Breast epithelium (tissue), 4 donors: ENCODE data around the gene LHCGR. TPM values are rescaled to one million over a fixed set of nuclear protein-coding genes. Genes with fewer than 3 reads are reported as not detected.
"Not testable (repeated sequence)": the region's sequence is repeated elsewhere in the genome, so short reads cannot be mapped to it uniquely, and the experiment has no call there.

Source experiments
- DNase-seq, 2 donors: peaks; one replicate each; pipeline ENCODE4 v3.0.0-alpha.2; 2019; ENCODE audit warnings: low spot score in 2 of 2
- H3K27ac ChIP-seq, 2 donors: fragments of 200-600 bp; sonication (generic) in 1 of 2; one replicate each; pipeline ENCODE4 v1.5.1; 2016 to 2019; ENCODE audit warnings: mild to moderate bottlenecking in 1 of 2
- H3K27me3 ChIP-seq, 2 donors: fragments of 200-600 bp; sonication (generic) in 1 of 2; one replicate each; pipeline versions ENCODE4 v1.5.1 to v1.6.0; 2017 to 2019; ENCODE audit warnings: control low read depth in 1 of 2, mild to moderate bottlenecking in 1 of 2
- H3K36me3 ChIP-seq: fragments of 200-600 bp; one replicate; pipeline ENCODE4 v1.5.1; 2019
- H3K4me1 ChIP-seq, 2 donors: fragments of 200-600 bp; sonication (generic); one replicate each; pipeline ENCODE4 v1.5.1; 2016 to 2019; ENCODE audit warnings: control low read depth in 1 of 2
- H3K4me3 ChIP-seq, 3 donors: fragments of 200-600 bp; sonication (generic); 1 replicate in 2 of 3; 2 replicates in 1 of 3; pipeline ENCODE4 v1.5.1; 2016 to 2019; ENCODE audit warnings: mild to moderate bottlenecking in 3 of 3, moderate library complexity in 2 of 3
- H3K9me3 ChIP-seq, 2 donors: fragments of 200-600 bp; sonication (generic) in 1 of 2; one replicate each; pipeline ENCODE4 v1.5.1; 2016 to 2019; ENCODE audit warnings: control low read depth in 1 of 2
- POLR2A ChIP-seq: fragments of 450-650 bp; IDR thresholded peaks from one replicate; pipeline ENCODE4 v1.6.1; 2016; ENCODE audit warnings: antibody characterized with exemption, mild to moderate bottlenecking, moderate library complexity
- POLR2AphosphoS5 ChIP-seq, 3 donors: sonication (generic); formaldehyde crosslinking; IDR thresholded peaks; one replicate each; pipeline ENCODE4 v1.6.1; 2017; ENCODE audit warnings: antibody characterized with exemption in 3 of 3
- intact Hi-C: fragments of 100-400 bp; cut with DNase I; formaldehyde crosslinking; loops from one replicate; pipeline ENCODE4 v1.15.1; 2023; ENCODE audit warnings: low total_unique reads
- total RNA-seq, 3 donors: library from RNA; depleted of rRNA; stranded (reverse); fragments of >200 nt; gene quantifications; one replicate each; pipeline ENCODE4 v1.1.0, GENCODE V29; 2016
- TF ChIP-seq, protein P1 (sequence below), 3 donors: fragments of 450-650 bp; IDR thresholded peaks; one replicate each; pipeline ENCODE4 v1.5.1; 2016 to 2017; ENCODE audit warnings: antibody characterized with exemption in 3 of 3, mild to moderate bottlenecking in 3 of 3, moderate library complexity in 3 of 3

LHCGR gene
- total RNA-seq, 3 donors from 2014 or later = 0.29 to 0.66 (median 0.64) TPM

DNA sequence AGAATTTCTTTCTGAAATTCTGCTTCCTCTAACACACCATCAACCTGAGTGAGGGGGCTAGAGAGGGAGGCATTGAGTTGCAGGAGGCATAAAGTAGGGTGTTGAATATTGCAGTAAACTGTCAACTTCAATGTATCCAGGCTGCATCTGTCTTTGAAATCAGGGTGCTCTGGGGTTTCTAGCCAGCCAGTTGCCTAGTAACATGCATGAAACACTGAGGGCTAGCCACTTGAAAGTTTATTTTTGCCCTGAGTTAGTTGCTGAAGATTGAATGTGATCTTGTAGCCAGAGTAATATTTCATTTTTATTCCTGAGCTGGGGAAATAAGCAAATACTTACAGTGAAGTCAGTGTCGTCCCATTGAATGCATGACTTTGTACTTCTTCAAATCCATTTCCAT is 41.9 kb downstream of the LHCGR start:
- Histone ChIP-seq H3K4me3 (no peak overlapping the region), H3K36me3 (no peaks in the 10 kb centered on the region), H3K27me3 (no peaks in the 10 kb centered on the region), H3K9me3 (no peaks in the 10 kb centered on the region), H3K4me1 (no peaks in the 10 kb centered on the region), H3K27ac (no peak overlapping the region)
- no peak for TF ChIP-seq POLR2A
- TF ChIP-seq, protein P1, sequence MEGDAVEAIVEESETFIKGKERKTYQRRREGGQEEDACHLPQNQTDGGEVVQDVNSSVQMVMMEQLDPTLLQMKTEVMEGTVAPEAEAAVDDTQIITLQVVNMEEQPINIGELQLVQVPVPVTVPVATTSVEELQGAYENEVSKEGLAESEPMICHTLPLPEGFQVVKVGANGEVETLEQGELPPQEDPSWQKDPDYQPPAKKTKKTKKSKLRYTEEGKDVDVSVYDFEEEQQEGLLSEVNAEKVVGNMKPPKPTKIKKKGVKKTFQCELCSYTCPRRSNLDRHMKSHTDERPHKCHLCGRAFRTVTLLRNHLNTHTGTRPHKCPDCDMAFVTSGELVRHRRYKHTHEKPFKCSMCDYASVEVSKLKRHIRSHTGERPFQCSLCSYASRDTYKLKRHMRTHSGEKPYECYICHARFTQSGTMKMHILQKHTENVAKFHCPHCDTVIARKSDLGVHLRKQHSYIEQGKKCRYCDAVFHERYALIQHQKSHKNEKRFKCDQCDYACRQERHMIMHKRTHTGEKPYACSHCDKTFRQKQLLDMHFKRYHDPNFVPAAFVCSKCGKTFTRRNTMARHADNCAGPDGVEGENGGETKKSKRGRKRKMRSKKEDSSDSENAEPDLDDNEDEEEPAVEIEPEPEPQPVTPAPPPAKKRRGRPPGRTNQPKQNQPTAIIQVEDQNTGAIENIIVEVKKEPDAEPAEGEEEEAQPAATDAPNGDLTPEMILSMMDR (IDR thresholded peaks at IDR 0.05) = no peak
- TF ChIP-seq POLR2AphosphoS5 (IDR thresholded peaks at IDR 0.05) = no peak
- DNase-seq = no peak
- intact Hi-C loops = loop anchor here (5.0 kb wide), 1 partner anchor 196 kb away; no protein-coding TSS in a partner anchor

DNA sequence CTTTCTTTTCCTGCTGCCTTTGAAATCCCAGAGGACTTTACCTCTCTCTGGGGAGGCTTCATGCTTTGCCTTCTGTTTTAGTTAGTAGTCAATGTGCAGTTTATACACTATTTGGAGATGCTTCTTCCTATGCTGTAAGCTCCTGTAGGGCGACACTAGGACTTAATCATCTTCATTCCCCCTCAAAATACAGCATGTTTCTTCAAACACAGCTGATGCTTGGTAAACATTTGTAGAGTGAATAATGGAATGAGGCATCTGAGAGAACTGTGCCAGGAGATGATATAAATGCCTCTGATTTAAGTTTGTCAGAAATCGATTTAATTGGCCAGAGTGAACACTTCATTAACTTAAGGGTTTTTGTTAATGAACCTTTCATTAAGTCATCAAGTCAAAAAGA is 43.4 kb downstream of the LHCGR start:
- DNase-seq = no peak
- Histone ChIP-seq H3K9me3 (no peaks in the 10 kb centered on the region), H3K27ac (no peak overlapping the region), H3K4me3 (no peak overlapping the region), H3K27me3 (no peaks in the 10 kb centered on the region), H3K36me3 (no peaks in the 10 kb centered on the region), H3K4me1 (no peaks in the 10 kb centered on the region)
- intact Hi-C loops = loop anchor here (5.0 kb wide), 1 partner anchor 195 kb away; no protein-coding TSS in a partner anchor
- TF ChIP-seq, protein P1 (IDR thresholded peaks at IDR 0.05) = no peak
- TF ChIP-seq POLR2AphosphoS5 (IDR thresholded peaks at IDR 0.05) (no peak), POLR2A (no peak)

DNA sequence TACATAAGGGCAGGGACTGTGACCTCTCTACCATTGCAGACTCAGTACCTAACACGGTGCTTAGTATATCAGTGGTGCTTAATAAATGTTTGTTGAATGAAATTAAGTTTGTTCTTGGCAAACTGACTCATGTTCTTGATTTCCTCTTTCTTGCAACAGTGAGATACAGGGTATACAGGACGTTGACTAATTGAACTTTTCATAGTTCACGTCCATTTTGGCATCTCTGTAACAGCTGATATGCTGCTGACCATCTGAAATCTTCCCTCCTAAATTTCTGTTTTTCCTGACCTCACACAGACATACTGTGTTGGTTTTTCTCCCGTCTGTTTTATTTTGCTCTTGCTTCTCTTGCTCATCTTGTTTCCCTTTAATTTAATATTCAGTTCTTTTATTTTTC is 44.2 kb downstream of the LHCGR start:
- no peak for DNase-seq
- H3K9me3 ChIP-seq = no peaks in the 10 kb centered on the region
- H3K27ac ChIP-seq = no peak overlapping the region
- TF ChIP-seq, protein P1 (IDR thresholded peaks at IDR 0.05) = no peak
- TF ChIP-seq POLR2AphosphoS5 (IDR thresholded peaks at IDR 0.05) (no peak), POLR2A (no peak)
- H3K4me3 ChIP-seq = no peak overlapping the region
- intact Hi-C loops = loop anchor here (5.0 kb wide), 1 partner anchor 194 kb away; no protein-coding TSS in a partner anchor
- no peaks in the 10 kb centered on the region for H3K27me3 ChIP-seq
- H3K4me1 ChIP-seq = no peaks in the 10 kb centered on the region
- no peaks in the 10 kb centered on the region for H3K36me3 ChIP-seq

DNA sequence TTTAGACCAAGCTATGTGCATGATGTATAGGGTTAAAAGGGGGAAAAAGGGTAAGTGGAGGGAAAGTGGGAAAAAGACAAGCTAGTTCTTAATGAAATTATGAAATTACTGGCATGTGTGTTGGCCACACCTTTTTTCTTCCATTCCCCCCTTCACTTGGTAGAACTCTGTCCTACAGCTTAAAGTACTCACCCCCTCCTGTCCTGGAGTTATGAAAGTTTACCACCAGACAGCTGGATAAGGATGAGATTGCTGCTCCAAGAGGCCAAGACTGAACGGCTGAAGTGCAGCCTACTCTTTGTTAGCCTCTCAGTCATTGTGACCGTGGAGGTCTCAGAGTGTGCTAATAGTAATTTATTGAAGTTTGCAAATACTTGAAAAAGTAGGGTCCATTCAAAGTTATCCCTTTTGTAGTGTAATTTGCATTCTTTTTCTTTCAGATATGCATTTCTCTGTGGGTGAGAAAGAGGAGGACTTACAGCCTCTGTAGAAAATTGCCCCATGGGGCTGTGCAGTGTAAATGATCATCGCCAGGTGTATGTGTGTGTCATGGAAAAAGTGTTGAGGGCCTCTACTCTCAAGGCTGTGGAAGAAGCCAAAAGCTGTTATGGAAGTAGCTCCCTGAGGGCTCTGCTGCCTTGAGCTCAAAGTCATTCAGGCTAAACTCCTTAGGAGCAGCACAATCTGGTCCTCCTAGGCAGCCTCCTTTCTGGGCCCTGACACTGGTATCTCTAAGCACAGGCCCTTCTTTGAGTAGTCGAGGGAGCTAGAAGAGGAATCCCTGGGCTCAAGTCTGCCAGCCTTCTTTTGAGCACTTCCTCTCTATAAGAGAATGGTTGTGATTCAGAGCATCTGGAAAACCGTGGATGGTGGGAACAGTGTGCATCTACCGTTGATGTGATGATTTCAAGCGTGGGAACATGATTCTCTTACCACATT is 46.2 kb downstream of the LHCGR start:
- no peak overlapping the region for H3K4me3 ChIP-seq
- no peaks in the 10 kb centered on the region for H3K9me3 ChIP-seq
- H3K4me1 ChIP-seq = no peaks in the 10 kb centered on the region
- intact Hi-C loops = loop anchor here (5.0 to 10.0 kb wide), 2 partner anchors 192 to 705 kb away; no protein-coding TSS in a partner anchor
- H3K27ac ChIP-seq = no peak overlapping the region
- no peaks in the 10 kb centered on the region for H3K36me3 ChIP-seq
- no peaks in the 10 kb centered on the region for H3K27me3 ChIP-seq
- no peak for TF ChIP-seq POLR2A
- TF ChIP-seq POLR2AphosphoS5 (IDR thresholded peaks at IDR 0.05) = no peak
- TF ChIP-seq, protein P1 (IDR thresholded peaks at IDR 0.05) = no peak
- no peak for DNase-seq

DNA sequence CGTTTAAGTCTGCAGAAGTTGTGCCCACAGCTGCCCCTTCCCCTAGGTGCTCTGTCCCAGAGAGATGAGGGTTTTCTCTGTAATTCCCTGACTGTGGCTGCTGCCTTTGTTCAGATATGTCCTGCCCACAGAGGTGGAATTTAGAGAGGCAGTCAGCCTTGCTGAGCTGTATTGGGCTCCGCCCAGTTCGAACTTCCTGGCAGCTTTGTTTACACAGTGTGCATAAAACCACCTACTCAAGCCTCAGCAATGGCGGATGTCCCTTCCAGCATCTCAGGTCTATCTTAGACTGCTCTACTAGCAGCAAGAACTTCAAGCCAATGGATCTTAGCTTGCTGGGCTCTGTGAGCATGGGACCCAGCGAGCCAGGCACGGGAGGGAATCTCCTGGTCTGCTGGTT is 48.1 kb downstream of the LHCGR start:
- Histone ChIP-seq H3K9me3 (no peaks in the 10 kb centered on the region), H3K4me1 (no peaks in the 10 kb centered on the region), H3K4me3 (no peak overlapping the region), H3K27ac (no peak overlapping the region), H3K27me3 (no peaks in the 10 kb centered on the region), H3K36me3 (no peaks in the 10 kb centered on the region)
- no peak for DNase-seq
- TF ChIP-seq, protein P1 (IDR thresholded peaks at IDR 0.05) = no peak
- TF ChIP-seq POLR2A (no peak), POLR2AphosphoS5 (IDR thresholded peaks at IDR 0.05) (no peak)
- intact Hi-C loops = loop anchor here (10.0 kb wide), 1 partner anchor 703 kb away; no protein-coding TSS in a partner anchor

DNA sequence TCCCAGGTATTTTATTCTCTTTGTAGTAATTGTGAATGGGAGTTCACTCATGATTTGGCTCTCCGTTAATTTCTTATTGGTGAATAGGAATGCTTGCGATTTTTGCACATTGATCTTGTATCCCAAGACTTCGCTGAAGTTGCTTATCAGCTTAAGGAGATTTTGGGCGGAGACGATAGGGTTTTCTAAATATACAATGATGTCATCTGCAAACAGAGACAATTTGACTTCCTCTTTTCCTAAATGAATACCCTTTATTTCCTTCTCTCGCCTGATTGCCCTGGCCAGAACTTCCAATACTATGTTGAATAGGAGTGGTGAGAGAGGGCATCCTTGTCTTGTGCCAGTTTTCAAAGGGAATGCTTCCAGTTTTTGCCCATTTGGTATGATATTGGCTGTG is 51.9 kb downstream of the LHCGR start:
- not testable (repeated sequence) for H3K9me3 ChIP-seq, H3K27me3 ChIP-seq, DNase-seq, H3K4me1 ChIP-seq, H3K27ac ChIP-seq, H3K36me3 ChIP-seq, H3K4me3 ChIP-seq
- intact Hi-C loops = loop anchor here (10.0 kb wide), 1 partner anchor 699 kb away; no protein-coding TSS in a partner anchor
